HCT116 (cell line): ENCODE measurements around the gene SIL1.

ENCODE experiments used
- EZH2phosphoT487 ChIP-seq: fragments of 200-600 bp; IDR thresholded peaks from 2 replicates; pipeline ENCODE4 v1.6.1; 2018; ENCODE audit warnings: antibody characterized with exemption, borderline replicate concordance
- MAX ChIP-seq: IDR thresholded peaks from 2 replicates; pipeline ENCODE4 v1.6.1; 2012

- TF ChIP-seq MAX (no peak), EZH2phosphoT487 (no peak)
These were observed 19.2 kb downstream of the SIL1 start for GRCh38 chr5:139178935-139179334.
